Esophagus (tissue), 2 donors: ENCODE measurements around the gene FMO1. TPM values are rescaled to one million over a fixed set of nuclear protein-coding genes. Genes with fewer than 3 reads are reported as not detected.
"Not testable (repeated sequence)": the region's sequence is repeated elsewhere in the genome, so short reads cannot be mapped to it uniquely, and the experiment has no call there.

ENCODE experiments used
- H3K27ac ChIP-seq, 2 donors: one replicate each; pipeline ENCODE4 v1.5.1; 2013; ENCODE audit warnings: low read depth in 2 of 2, mild to moderate bottlenecking in 2 of 2, inconsistent platforms in 1 of 2, low read length in 1 of 2, moderate library complexity in 1 of 2
- H3K27me3 ChIP-seq, 2 donors: one replicate each; pipeline ENCODE4 v1.6.1; 2013; ENCODE audit warnings: low read length in 2 of 2, control low read depth in 1 of 2, mild to moderate bottlenecking in 1 of 2; ENCODE audit not compliant: insufficient read depth in 2 of 2, control insufficient read depth in 1 of 2
- H3K36me3 ChIP-seq, 2 donors: one replicate each; pipeline ENCODE4 v1.6.1; 2013; ENCODE audit warnings: low read length in 1 of 2; ENCODE audit not compliant: control insufficient read depth in 2 of 2, insufficient read depth in 2 of 2
- H3K4me1 ChIP-seq, 2 donors: one replicate each; pipeline ENCODE4 v1.6.1; 2013; ENCODE audit warnings: low read length in 1 of 2; ENCODE audit not compliant: control insufficient read depth in 2 of 2, insufficient read depth in 2 of 2
- H3K4me3 ChIP-seq, 2 donors: one replicate each; pipeline ENCODE4 v1.5.1; 2013; ENCODE audit warnings: low read length in 2 of 2, mild to moderate bottlenecking in 2 of 2, low read depth in 1 of 2, moderate library complexity in 1 of 2
- H3K9me3 ChIP-seq, 2 donors: one replicate each; pipeline ENCODE4 v1.6.1; 2013; ENCODE audit warnings: mild to moderate bottlenecking in 2 of 2, low read depth in 1 of 2, low read length in 1 of 2, moderate library complexity in 1 of 2; ENCODE audit not compliant: control insufficient read depth in 2 of 2, insufficient read depth in 1 of 2
- WGBS, 2 donors: extraction: QIAGEN DNeasy Blood & Tissue Kit; methylation state at CpG; one replicate each; pipeline ENCODE4 v1.1.7; 2013; 5-methylcytosine and 5-hydroxymethylcytosine counted together
- polyA plus RNA-seq, 2 donors: library from polyadenylated mRNA; stranded (reverse); fragments of 200-250 nt; gene quantifications; one replicate each; pipeline ENCODE4 v1.2.3, GENCODE V29; 2013
- donor health status: healthy with polysubstance abuse.
- donor health status: Bipolar disorder and iron deficiency.

FMO1 gene
- polyA plus RNA-seq, 2 donors: 1.3 to 1.9 TPM

DNA sequence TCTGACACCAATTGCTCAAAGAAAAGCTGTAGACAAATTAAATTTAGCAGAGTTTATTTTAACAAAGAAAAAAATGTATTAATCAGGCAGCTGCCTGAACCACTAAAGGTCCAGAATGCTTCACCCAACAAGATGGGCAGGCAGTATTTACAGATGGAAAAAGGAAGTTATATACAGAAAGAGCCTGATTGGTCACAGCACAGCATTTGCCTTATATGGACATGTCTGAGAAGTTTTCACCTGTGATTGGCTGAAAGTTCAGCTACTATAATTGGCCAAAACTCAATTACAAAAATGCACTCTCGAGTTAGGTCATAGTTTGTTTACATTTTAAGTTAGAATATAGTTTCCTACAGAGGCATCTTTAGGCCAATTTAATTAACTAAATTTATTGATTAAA, 15.1 kb upstream of the FMO1 start:
- 87 to 94% methylated on average over 1 of the region's 1 CpG for WGBS, 2 donors
- no peak overlapping the region for H3K4me3 ChIP-seq
- H3K9me3 ChIP-seq: no peaks in the 10 kb centered on the region
- H3K36me3 ChIP-seq: no peaks in the 10 kb centered on the region
- H3K27ac ChIP-seq: no peak overlapping the region
- no peaks in the 10 kb centered on the region for H3K4me1 ChIP-seq
- H3K27me3 ChIP-seq: no peaks in the 10 kb centered on the region

DNA sequence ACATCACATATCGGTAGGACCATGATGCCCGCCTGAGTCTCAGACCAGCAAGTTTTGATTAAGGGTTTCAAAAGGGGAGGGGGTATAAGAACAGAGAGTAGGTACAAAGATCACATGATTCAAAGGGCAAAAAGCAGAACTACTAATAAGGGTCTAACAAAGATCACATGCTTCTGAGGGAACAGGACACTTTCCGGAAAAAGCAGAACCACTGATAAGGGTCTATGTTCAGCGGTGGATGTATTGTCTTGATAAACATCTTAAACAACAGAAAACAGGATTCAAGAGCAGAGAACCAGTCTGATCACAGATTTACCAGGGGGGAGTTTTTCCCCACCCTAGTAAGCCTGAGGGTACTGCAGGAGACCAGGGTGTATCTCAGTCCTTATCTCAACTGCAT, 12.1 kb upstream of the FMO1 start:
- not testable (repeated sequence) for H3K4me1 ChIP-seq, H3K36me3 ChIP-seq, H3K27me3 ChIP-seq, H3K4me3 ChIP-seq, H3K9me3 ChIP-seq, H3K27ac ChIP-seq
- 90 to 93% methylated on average over 4 of the region's 4 CpGs for WGBS, 2 donors

DNA sequence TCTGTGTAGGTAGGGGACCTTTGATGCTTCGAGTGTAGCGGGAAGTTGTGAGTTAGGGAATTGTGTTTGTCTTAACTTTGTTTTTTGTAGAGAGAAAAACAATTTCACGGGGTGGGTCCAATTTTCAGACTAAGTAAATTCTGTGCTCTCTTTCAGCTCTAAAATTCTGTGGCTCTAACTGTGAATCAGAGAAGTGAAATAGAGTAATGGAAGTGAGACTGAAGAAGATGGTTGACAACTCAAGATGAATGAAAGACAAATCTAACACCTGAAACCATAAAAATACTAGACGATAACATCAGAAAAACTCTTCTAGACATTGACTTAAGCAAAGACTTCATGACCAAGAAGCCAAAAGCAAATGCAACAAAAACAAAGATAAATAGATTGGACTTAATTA, 4.4 kb upstream of the FMO1 start:
- no peak overlapping the region for H3K4me3 ChIP-seq
- no peaks in the 10 kb centered on the region for H3K4me1 ChIP-seq
- H3K27ac ChIP-seq: no peak overlapping the region
- H3K36me3 ChIP-seq: no peaks in the 10 kb centered on the region
- WGBS, 2 donors: 86 to 87% methylated on average over 4 of the region's 4 CpGs
- no peaks in the 10 kb centered on the region for H3K9me3 ChIP-seq
- H3K27me3 ChIP-seq: no peaks in the 10 kb centered on the region

DNA sequence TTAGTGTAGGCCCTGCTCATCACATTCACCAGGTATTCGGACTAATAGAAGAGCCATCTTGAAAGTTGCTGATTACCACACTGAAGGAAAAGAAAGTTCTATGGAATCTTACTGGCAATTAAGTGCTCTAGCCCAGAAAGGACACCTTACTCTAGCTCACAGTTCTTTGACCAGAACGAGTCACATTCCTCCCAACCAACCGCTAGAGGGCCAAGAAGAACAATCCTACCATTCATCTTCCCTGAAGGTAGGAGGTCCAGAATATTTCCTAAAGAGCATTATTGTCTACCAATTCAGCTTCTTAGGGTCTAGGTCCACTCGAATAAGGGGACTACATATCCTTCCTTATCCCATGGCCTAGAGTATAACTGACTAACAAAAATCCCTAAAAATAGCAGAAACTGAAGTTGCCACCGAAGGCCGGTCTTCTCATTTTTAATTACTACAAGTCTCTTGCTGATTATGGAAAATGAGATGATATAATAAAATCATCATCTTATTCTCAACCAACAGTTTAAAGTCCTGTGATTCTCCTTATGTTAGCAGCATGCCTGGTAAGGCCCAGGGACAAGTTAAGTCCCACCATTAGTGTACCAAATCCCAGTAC, 2.7 kb upstream of the FMO1 start:
- H3K9me3 ChIP-seq: no peaks in the 10 kb centered on the region
- no peaks in the 10 kb centered on the region for H3K27me3 ChIP-seq
- WGBS, 2 donors: 37 to 38% methylated on average over 6 of the region's 6 CpGs
- no peaks in the 10 kb centered on the region for H3K36me3 ChIP-seq
- H3K4me1 ChIP-seq: no peaks in the 10 kb centered on the region
- no peak overlapping the region for H3K27ac ChIP-seq
- no peak overlapping the region for H3K4me3 ChIP-seq

DNA sequence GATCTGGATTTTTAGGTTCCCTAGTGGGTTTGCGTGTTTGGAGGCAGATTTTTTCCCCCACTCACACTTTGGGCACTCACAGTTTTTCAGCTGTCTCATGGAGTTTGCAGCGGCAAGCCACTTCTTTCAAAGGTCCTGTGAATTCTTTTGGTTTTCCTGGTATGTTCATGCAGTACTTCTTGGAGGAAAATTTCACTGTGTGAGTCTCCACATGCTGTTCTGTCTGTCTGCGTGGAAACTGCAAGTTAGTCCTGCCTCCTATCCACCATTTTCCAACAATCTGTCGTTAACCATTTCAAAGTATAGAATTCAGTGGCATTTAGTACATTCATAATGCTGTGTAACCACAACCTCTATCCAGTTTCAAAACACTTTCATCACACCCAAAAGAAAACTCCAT, 793 bp upstream of the FMO1 start:
- Histone ChIP-seq H3K27ac (no peak overlapping the region), H3K36me3 (no peaks in the 10 kb centered on the region), H3K4me3 (no peak overlapping the region), H3K27me3 (no peaks in the 10 kb centered on the region), H3K9me3 (peaks cover 0 to under 1% of the 10 kb centered on the region in 2 donors), H3K4me1 (peaks cover 0 to 3% of the 10 kb centered on the region in 2 donors)
- WGBS, 2 donors: 89 to 94% methylated on average over 4 of the region's 4 CpGs

DNA sequence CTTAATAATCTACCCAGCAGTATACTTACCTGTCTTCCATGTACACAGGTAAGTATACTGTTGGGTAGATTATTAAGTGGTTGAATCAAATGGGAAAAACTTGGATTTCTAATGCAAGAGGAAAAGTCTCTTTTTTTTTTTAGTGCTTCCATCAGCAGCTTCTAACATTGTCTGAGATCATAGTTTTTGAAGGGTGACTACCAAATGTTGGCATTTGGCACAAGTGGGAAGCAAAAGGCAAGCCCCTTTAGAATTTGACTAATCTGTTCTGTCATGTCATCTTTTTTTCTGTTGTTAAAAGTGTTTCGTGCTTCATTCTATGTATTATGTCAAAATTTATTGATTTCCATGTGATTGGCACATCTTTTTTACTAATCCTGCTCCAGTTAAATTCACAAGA, 547 bp downstream of the FMO1 start:
- Histone ChIP-seq H3K4me1 (peaks cover 0 to 5% of the 10 kb centered on the region in 2 donors), H3K4me3 (no peak overlapping the region), H3K9me3 (peaks cover 0 to 2% of the 10 kb centered on the region in 2 donors), H3K27ac (no peak overlapping the region), H3K27me3 (no peaks in the 10 kb centered on the region), H3K36me3 (no peaks in the 10 kb centered on the region)
- 58 to 75% methylated on average over 1 of the region's 1 CpG for WGBS, 2 donors

DNA sequence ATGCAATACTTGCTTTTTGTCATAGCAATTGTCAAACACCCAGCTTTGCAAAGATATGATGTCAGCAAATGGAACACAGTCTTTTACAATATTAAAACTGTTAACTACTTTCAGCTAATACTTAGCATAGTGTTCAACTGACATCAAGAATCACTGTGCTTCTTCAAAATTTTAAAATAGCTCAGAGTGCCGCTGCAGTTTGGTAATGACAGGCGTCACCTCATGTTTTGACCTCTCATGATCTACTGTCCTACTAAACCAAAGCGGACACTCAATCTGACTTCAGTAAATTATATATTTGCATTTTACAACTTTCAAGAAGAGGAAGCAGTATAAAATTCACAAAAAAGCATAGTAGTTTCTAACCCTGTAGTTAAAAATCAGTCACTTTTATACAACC, 2.0 kb downstream of the FMO1 start:
- 93 to 94% methylated on average over 3 of the region's 3 CpGs for WGBS, 2 donors
- Histone ChIP-seq H3K27ac (no peak overlapping the region), H3K27me3 (no peaks in the 10 kb centered on the region), H3K4me1 (peaks cover 0 to 5% of the 10 kb centered on the region in 2 donors), H3K9me3 (peaks cover 0 to 2% of the 10 kb centered on the region in 2 donors), H3K4me3 (no peak overlapping the region), H3K36me3 (no peaks in the 10 kb centered on the region)

DNA sequence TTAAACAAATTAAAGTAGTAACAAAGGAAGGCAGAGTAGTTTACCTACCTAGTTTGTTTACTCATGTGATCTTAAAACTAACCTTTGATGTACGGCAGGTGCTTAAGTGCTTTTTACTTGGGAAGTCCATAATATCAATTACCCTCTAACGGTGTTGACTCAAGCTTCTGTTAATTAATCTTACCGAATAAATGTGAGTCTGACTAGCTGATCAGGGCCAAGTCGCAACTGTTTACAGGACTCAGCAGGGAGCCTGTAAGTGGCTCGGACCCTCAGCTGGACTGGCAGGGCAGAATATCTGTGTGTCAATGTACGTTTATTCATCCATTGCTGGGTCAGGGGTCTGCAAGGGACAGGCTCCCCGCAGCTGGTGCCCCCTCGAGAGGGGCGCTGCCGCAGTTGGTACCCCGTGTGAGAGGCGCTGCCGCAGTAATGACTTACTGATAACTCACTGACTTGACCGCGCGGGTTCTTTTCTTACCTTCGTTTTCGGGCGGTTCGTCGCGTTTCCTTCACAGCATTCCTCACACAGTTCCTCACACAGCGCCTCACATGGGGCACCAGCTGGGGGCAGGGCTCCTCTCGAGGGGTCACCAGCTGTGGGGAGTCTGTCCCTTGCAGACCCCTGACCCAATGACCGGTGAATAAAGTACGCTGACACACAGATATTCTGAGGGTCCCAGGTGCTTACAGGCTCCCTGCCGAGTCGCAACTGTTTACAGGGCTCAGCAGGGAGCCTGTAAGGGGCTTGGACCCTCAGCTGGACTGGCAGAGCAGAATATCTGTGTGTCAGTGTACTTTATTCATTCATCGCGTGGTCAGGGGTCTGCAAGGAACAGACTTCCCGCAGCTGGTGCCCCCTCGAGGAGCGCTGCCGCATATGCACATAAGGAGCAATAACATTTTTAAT, 3.0 kb downstream of the FMO1 start:
- Histone ChIP-seq H3K27ac (no peak overlapping the region), H3K4me1 (peaks cover 0 to 5% of the 10 kb centered on the region in 2 donors), H3K9me3 (peaks cover 0 to 2% of the 10 kb centered on the region in 2 donors), H3K4me3 (peak overlapping the region; percentile 47 to 66), H3K27me3 (no peaks in the 10 kb centered on the region), H3K36me3 (no peaks in the 10 kb centered on the region)
- WGBS, 2 donors: 6 to 7% methylated on average over 34 of the region's 34 CpGs

DNA sequence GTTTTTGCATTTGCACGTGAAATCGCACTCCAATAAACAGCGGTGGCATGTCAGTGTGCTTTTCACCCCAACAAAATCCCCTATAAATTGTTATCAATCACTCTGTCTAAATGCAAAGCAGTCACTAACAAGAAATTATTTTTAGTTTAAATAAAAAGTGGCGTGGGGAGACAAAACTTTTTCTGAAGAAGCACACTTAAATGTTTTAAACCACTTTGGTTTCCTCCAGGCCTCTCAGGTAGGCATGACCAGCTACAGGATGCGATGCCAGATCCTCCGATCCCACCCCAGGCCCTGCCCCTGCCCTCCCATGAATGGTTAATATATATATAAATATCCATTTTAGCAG, 3.6 kb downstream of the FMO1 start:
- no peaks in the 10 kb centered on the region for H3K27me3 ChIP-seq
- no peak overlapping the region for H3K27ac ChIP-seq
- H3K36me3 ChIP-seq: no peaks in the 10 kb centered on the region
- WGBS, 2 donors: 31 to 33% methylated on average over 6 of the region's 6 CpGs
- peaks cover 0 to 2% of the 10 kb centered on the region in 2 donors for H3K9me3 ChIP-seq
- H3K4me1 ChIP-seq: peaks cover 0 to 5% of the 10 kb centered on the region in 2 donors
- H3K4me3 ChIP-seq: peak overlapping the region in 1 of 2 donors; percentile 66

DNA sequence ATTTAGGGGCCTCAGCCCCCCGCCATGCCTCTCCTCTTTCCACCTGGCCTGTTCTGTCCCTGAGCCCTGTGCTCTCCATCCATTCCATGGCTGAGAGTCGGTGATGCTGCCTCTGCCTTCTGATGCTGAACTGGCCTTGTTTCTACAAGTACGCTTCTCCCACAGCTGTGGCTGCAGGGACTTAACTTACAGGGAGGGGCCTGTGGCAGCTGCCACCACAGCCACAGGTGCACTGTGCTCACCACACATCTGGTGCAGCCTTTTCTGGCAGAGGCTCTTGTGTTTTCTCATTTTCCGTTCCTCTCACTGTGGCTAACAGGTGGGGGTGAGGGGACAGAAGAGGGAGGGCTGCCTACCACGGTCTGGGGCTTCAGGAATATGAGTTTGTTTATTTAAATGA, 4.2 kb downstream of the FMO1 start:
- Histone ChIP-seq H3K4me3 (no peak overlapping the region), H3K36me3 (no peaks in the 10 kb centered on the region), H3K4me1 (peaks cover 4 to 5% of the 10 kb centered on the region in 2 donors), H3K9me3 (peaks cover 0 to 2% of the 10 kb centered on the region in 2 donors), H3K27me3 (no peaks in the 10 kb centered on the region), H3K27ac (no peak overlapping the region)
- 61 to 65% methylated on average over 5 of the region's 5 CpGs for WGBS, 2 donors
